H1 (cell line): ENCODE data around the gene KRTAP10-4.

ENCODE experiments used
- CBX5 ChIP-seq: fragments of 300-800, 300-1000 bp; sonication (generic); IDR thresholded peaks from 2 replicates; pipeline ENCODE4 v1.7.1; 2016; ENCODE audit warnings: antibody characterized with exemption, low read length, low read depth
- CHD1 ChIP-seq: IDR thresholded peaks from 2 replicates; pipeline ENCODE4 v1.6.1; 2012; ENCODE audit warnings: low read depth, low read length, improper control_type of control experiment
- EGR1 ChIP-seq: IDR thresholded peaks from 2 replicates; pipeline ENCODE4 v1.6.1; 2011; ENCODE audit warnings: low read depth, low read length, borderline replicate concordance
- EP300 ChIP-seq, 2 experiments: IDR thresholded peaks; 1 replicate in 1 of 2; 2 replicates in 1 of 2; pipeline ENCODE4 v1.6.1; 2011 to 2012; ENCODE audit warnings: low read depth in 2 of 2, low read length in 2 of 2, mild to moderate bottlenecking in 2 of 2, borderline replicate concordance in 1 of 2, inconsistent platforms in 1 of 2, moderate library complexity in 1 of 2
- JUN ChIP-seq: IDR thresholded peaks from 2 replicates; pipeline ENCODE4 v1.6.1; 2011; ENCODE audit warnings: low read depth, mild to moderate bottlenecking, improper control_type of control experiment, low read length
- POLR2A ChIP-seq, 2 experiments: IDR thresholded peaks; 1 replicate in 1 of 2; 2 replicates in 1 of 2; pipeline ENCODE4 v1.6.1; 2011; ENCODE audit warnings: low read depth in 2 of 2, low read length in 2 of 2, mild to moderate bottlenecking in 2 of 2; ENCODE audit errors: control extremely low read depth in 1 of 2
- POLR2AphosphoS5 ChIP-seq: IDR thresholded peaks from 2 replicates; pipeline ENCODE4 v1.6.1; 2011; ENCODE audit warnings: low read depth, low read length
- RAD21 ChIP-seq, 2 experiments: IDR thresholded peaks in 1 of 2; conservative IDR thresholded peaks in 1 of 2; 2 replicates each; pipeline ENCODE4 v1.6.1; 2011; ENCODE audit warnings: low read depth in 2 of 2, low read length in 2 of 2, improper control_type of control experiment in 1 of 2, inconsistent platforms in 1 of 2, mild to moderate bottlenecking in 1 of 2, moderate library complexity in 1 of 2
- RXRA ChIP-seq: IDR thresholded peaks from 2 replicates; pipeline ENCODE4 v1.6.1; 2011; ENCODE audit warnings: low read depth, mild to moderate bottlenecking, low read length, moderate library complexity; ENCODE audit not compliant: insufficient read depth
- SIX5 ChIP-seq: IDR thresholded peaks from 2 replicates; pipeline ENCODE4 v1.6.1; 2011; ENCODE audit warnings: mild to moderate bottlenecking, low read depth, low read length
- SP2 ChIP-seq: IDR thresholded peaks from 2 replicates; pipeline ENCODE4 v1.6.1; 2012; ENCODE audit warnings: mild to moderate bottlenecking, low read length, inconsistent platforms
- ZNF274 ChIP-seq: IDR thresholded peaks from 2 replicates; pipeline ENCODE4 v1.7.0; 2012; ENCODE audit warnings: low read length, borderline replicate concordance; ENCODE audit errors: extremely low read depth
- TF ChIP-seq, protein P1 (sequence below), 3 experiments: IDR thresholded peaks; 1 replicate in 2 of 3; 2 replicates in 1 of 3; pipeline versions ENCODE4 v1.5.1 to v1.6.1; 2011; ENCODE audit warnings: low read length in 3 of 3, mild to moderate bottlenecking in 3 of 3, inconsistent platforms in 2 of 3, low read depth in 1 of 3, moderate library complexity in 1 of 3; ENCODE audit not compliant: insufficient read depth in 1 of 3; ENCODE audit errors: control extremely low read depth in 1 of 3
- TF ChIP-seq, protein P2 (sequence below): fragments of 300-600 bp; sonication (generic); IDR thresholded peaks from 2 replicates; pipeline ENCODE4 v1.7.1; 2012; ENCODE audit warnings: low read length, moderate library complexity, mild to moderate bottlenecking, inconsistent platforms; ENCODE audit not compliant: insufficient replicate concordance

DNA sequence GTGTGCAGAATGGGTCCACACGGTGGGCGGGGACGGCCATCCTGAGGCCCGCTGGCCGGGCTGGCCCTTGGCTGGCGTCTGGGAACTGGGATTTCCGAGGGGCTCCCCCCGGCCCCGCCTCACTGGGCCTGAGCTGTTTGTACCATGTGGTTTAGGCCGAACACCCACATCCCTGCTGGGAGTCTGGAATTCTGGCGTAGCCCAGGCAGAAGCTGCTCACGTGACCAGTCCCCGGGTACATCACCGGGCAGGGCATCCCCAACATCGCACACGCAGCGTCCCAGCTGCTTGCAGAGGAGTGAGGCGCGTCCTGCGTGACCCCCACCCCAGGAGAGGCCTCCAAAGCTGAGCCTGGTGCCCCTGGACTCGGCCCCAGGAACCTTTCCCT is 28.9 kb downstream of the KRTAP10-4 start:
- TF ChIP-seq EGR1: no peak
- TF ChIP-seq, protein P1, sequence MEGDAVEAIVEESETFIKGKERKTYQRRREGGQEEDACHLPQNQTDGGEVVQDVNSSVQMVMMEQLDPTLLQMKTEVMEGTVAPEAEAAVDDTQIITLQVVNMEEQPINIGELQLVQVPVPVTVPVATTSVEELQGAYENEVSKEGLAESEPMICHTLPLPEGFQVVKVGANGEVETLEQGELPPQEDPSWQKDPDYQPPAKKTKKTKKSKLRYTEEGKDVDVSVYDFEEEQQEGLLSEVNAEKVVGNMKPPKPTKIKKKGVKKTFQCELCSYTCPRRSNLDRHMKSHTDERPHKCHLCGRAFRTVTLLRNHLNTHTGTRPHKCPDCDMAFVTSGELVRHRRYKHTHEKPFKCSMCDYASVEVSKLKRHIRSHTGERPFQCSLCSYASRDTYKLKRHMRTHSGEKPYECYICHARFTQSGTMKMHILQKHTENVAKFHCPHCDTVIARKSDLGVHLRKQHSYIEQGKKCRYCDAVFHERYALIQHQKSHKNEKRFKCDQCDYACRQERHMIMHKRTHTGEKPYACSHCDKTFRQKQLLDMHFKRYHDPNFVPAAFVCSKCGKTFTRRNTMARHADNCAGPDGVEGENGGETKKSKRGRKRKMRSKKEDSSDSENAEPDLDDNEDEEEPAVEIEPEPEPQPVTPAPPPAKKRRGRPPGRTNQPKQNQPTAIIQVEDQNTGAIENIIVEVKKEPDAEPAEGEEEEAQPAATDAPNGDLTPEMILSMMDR (IDR thresholded peaks at IDR 0.05; ENCODE audit: control extremely low read depth in 1 of 3, insufficient read depth in 1 of 3, low read depth in 1 of 3, low read length in 3 of 3): no peak
- no peak for TF ChIP-seq EP300 (IDR thresholded peaks at IDR 0.05; ENCODE audit: borderline replicate concordance in 1 of 2, low read depth in 2 of 2, low read length in 2 of 2)
- TF ChIP-seq SIX5: no peak
- TF ChIP-seq CBX5: no peak
- TF ChIP-seq SP2: no peak
- TF ChIP-seq POLR2AphosphoS5: no peak
- TF ChIP-seq, protein P2, sequence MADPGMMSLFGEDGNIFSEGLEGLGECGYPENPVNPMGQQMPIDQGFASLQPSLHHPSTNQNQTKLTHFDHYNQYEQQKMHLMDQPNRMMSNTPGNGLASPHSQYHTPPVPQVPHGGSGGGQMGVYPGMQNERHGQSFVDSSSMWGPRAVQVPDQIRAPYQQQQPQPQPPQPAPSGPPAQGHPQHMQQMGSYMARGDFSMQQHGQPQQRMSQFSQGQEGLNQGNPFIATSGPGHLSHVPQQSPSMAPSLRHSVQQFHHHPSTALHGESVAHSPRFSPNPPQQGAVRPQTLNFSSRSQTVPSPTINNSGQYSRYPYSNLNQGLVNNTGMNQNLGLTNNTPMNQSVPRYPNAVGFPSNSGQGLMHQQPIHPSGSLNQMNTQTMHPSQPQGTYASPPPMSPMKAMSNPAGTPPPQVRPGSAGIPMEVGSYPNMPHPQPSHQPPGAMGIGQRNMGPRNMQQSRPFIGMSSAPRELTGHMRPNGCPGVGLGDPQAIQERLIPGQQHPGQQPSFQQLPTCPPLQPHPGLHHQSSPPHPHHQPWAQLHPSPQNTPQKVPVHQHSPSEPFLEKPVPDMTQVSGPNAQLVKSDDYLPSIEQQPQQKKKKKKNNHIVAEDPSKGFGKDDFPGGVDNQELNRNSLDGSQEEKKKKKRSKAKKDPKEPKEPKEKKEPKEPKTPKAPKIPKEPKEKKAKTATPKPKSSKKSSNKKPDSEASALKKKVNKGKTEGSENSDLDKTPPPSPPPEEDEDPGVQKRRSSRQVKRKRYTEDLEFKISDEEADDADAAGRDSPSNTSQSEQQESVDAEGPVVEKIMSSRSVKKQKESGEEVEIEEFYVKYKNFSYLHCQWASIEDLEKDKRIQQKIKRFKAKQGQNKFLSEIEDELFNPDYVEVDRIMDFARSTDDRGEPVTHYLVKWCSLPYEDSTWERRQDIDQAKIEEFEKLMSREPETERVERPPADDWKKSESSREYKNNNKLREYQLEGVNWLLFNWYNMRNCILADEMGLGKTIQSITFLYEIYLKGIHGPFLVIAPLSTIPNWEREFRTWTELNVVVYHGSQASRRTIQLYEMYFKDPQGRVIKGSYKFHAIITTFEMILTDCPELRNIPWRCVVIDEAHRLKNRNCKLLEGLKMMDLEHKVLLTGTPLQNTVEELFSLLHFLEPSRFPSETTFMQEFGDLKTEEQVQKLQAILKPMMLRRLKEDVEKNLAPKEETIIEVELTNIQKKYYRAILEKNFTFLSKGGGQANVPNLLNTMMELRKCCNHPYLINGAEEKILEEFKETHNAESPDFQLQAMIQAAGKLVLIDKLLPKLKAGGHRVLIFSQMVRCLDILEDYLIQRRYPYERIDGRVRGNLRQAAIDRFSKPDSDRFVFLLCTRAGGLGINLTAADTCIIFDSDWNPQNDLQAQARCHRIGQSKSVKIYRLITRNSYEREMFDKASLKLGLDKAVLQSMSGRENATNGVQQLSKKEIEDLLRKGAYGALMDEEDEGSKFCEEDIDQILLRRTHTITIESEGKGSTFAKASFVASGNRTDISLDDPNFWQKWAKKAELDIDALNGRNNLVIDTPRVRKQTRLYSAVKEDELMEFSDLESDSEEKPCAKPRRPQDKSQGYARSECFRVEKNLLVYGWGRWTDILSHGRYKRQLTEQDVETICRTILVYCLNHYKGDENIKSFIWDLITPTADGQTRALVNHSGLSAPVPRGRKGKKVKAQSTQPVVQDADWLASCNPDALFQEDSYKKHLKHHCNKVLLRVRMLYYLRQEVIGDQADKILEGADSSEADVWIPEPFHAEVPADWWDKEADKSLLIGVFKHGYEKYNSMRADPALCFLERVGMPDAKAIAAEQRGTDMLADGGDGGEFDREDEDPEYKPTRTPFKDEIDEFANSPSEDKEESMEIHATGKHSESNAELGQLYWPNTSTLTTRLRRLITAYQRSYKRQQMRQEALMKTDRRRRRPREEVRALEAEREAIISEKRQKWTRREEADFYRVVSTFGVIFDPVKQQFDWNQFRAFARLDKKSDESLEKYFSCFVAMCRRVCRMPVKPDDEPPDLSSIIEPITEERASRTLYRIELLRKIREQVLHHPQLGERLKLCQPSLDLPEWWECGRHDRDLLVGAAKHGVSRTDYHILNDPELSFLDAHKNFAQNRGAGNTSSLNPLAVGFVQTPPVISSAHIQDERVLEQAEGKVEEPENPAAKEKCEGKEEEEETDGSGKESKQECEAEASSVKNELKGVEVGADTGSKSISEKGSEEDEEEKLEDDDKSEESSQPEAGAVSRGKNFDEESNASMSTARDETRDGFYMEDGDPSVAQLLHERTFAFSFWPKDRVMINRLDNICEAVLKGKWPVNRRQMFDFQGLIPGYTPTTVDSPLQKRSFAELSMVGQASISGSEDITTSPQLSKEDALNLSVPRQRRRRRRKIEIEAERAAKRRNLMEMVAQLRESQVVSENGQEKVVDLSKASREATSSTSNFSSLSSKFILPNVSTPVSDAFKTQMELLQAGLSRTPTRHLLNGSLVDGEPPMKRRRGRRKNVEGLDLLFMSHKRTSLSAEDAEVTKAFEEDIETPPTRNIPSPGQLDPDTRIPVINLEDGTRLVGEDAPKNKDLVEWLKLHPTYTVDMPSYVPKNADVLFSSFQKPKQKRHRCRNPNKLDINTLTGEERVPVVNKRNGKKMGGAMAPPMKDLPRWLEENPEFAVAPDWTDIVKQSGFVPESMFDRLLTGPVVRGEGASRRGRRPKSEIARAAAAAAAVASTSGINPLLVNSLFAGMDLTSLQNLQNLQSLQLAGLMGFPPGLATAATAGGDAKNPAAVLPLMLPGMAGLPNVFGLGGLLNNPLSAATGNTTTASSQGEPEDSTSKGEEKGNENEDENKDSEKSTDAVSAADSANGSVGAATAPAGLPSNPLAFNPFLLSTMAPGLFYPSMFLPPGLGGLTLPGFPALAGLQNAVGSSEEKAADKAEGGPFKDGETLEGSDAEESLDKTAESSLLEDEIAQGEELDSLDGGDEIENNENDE: no peak
- no peak for TF ChIP-seq POLR2A (IDR thresholded peaks at IDR 0.05; ENCODE audit: control extremely low read depth in 1 of 2, low read depth in 2 of 2, low read length in 2 of 2)
- TF ChIP-seq ZNF274: no peak
- no peak for TF ChIP-seq RXRA
- no peak for TF ChIP-seq CHD1
- TF ChIP-seq RAD21 (IDR thresholded peaks at IDR 0.05 in 1 of 2, conservative IDR thresholded peaks at IDR 0.05 in 1 of 2; ENCODE audit: low read depth in 2 of 2, low read length in 2 of 2): no peak
- TF ChIP-seq JUN: no peak
